Stimulated activated CD8-positive, alpha-beta memory T cell treated with anti-CD3 and anti-CD28 coated beads, Interleukin-4, amount 100 ng/mL, for 24 hours (primary cell): ENCODE results near the gene COPG2.
"Not testable (repeated sequence)": the region's sequence is repeated elsewhere in the genome, so short reads cannot be mapped to it uniquely, and the experiment has no call there.

Experiments
- DNase-seq: peaks from one replicate; pipeline ENCODE4 v3.0.0-alpha.2; 2020; ENCODE audit warnings: low read depth

The COPG2 gene

DNA sequence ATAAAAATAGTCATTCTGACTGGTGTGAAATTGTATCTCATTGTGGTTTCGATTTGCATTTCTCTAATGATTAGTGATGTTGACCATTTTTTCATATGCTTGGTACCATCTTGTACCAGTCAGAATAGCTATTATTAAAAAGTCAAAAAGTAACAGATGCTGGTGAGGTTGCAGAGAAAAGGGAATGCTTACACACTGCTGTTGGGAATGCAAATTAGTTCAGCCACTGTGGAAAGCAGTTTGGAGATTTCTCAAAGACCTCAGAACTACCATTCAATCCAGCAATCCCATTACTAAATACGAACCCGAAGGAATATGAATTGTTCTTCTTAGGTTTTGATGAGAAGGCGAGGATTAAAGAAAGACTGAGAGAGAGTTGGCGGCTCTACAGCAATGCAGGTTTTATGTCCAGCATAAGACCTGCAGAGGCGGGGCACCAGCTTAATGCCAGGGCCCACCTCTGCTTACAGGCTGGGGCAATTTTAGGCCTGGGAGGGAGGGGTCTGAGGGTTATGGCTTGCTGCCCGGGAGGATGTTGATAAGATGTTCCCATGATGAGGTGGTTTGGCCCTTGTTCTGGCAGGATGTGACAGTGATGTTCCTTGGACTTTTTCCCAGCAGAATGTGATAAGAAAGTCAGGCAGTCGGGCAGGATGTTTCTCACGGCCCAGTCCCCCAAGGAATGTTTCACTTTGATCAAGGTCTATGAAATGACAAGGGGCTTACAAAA is 102.2 kb downstream of the COPG2 start:
- DNase-seq = no peak

DNA sequence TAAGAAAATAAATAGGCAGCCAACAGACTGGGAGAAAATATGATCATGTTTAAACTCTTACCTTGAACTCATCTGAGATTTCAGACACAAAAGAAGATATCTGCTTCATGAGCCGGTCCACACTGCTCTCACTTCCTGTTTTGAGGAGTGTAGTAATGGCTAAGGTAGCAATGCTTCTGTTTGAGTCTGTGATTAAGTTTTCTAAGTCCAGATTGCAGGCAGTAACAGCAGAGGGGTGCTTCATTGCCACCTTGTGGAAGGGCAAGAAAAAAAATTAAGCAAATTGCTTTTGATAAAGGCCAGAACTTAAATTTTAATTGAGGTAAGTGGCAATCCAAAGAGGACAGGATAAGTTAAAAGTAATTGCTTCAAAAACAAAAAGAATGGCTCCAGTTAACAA is 107.6 kb downstream of the COPG2 start:
- no peak for DNase-seq

DNA sequence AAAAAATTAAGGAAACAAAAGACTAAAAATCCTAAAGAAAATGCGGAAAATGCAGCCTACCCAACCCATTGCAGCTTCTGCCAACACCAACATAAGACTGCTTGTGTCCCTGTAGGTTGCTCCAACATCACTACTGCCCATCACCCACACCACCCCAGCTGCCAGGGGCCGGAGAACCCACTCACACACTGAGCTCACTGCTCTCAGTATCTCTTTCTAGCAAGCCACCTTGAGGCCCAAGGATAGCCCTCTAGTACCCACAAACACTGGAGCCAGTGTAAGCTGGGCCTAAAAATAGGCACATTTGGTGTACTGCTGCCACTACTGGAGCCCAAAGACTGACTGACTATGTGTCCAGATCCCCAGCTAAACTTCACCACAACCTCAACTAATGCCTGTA is 109.4 kb downstream of the COPG2 start:
- DNase-seq = no peak

DNA sequence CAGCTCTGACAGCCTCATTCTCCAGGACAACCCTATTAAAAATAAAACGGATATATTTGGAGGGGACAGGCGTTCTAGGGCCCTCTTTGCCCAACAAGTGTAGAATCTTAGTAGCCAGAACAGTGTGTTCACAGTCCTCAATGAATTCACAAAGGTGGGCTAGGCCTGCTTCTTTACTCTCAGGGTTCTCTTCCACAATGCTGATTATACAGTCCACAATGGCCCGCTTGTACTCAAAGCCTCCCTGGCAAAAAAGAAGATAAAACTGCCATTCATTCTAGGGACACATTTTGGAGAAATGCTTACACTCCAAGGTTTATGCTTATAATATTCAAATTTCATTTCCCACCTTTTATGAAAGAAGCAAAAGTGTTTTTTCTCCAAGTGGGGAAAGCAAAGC is 114.1 kb downstream of the COPG2 start:
- DNase-seq = no peak

DNA sequence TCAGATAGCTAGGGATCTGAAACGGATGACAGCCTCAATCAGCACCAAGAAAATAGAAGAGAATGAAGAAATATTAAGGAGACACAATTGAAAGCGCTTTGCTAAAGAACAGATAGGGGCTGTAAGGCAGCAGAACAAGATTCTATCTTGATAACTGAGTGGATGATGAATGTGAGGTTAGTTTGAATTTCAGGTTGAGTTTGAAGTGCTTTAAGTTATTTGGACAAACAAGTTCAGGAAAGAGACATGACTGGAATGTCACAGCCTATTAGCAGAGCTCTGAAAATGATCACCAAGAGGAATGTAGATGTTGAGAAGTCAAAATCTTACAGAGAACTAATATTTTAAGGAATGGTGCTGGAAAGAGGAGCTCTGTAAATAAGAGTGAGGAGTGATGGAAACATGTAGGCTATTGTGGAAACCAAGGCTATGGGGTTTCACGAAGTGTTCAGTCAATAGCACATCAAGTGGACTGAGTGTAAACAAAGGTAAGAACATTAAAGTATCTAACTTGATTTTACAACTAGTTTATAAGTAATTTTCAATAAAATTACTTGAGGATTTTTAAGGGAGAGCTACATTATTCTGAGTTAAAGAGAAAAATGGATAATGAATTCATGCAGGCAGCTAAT is 115.0 kb downstream of the COPG2 start:
- no peak for DNase-seq

DNA sequence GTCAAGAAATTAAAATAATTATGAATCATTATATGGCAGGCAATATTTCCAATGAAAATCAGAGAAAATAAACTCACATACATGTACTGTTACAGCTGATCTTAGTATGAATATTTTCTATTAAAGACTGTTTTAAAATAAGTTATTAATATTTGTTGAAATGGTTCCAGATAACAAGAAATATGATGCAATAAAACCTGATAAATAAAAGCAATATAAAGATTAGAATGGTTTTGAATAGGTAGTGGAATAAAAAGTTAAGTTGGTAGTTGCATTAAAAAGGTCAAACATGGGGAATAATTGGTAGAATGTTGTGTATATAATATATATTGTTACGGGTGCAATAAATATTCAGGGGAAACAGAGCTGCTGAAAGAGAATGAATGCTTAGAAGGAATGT is 124.2 kb downstream of the COPG2 start:
- no peak for DNase-seq

DNA sequence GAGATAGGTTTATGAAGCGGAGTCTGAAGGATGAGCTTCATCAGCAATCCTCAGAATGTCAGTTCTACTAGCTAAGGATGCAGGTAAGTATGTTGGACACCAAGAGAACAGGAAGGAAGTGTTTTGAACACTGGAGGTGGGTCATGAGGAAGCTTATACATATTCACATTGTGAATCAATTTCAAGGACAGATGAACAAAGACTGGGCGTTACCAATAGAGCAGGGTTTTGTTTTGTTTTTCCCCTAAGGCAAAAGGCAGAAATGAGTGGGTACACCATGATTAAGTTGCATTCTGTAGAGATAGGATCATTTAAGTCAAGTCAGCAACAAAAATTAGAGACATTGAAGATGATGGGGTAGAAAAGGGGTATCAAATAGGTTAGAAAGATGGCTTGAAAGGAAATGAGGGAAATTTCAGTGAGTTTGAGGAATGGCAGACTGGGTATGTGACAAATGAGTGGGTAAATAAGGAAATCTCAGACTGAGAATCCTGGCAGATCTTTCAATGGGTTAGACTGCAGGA is 125.0 kb downstream of the COPG2 start:
- no peak for DNase-seq

DNA sequence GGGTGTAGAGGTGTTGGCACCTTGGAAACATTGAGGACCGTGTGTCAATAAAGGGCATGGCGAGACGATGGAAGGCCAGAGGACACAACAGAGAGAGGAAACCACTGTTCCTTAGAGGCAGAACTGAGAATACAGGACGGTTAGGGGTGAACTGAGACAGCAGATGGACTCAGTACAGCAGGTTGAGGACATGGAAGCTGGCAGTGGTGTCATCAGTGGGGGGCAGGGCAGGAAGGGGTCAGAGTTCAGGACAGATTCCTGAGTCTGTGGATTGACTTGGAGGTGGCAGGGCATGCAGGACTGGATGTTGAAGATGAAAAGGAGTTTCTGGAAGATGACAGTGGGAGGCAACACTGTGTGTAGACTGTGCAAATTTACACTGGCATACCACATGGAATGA is 126.3 kb downstream of the COPG2 start:
- DNase-seq = not testable (repeated sequence)

DNA sequence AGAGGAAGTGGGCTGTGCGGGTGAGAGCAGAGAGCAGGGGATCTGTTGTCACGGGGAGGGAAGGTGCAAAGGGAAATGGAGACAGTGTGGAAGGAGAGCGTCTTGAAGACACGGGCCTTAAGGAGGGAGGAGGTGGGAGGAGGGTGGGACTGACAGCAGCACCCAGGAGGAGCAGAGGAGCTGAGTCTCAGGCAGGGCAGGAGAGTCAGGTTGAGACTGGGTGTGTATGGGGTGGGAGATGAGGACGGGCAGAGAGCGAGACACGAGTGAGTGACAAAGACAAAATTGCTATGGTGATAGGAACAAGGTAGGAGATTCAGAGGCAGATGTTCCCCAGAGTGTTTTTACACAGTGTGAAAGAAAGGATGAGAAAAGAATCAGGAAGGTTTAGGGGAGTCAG is 127.3 kb downstream of the COPG2 start:
- not testable (repeated sequence) for DNase-seq

DNA sequence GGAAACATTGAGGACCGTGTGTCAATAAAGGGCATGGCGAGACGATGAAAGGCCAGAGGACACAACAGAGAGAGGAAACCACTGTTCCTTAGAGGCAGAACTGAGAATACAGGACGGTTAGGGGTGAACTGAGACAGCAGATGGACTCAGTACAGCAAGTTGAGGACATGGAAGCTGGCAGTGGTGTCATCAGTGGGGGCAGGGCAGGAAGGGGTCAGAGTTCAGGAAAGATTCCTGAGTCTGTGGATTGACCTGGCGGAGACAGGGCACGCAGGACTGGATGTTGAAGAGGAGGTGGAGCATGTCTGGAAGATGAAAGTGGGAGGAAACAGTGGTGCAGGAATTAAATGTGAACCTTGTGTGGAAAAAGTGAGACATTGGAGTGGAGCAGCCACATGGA is 130.7 kb downstream of the COPG2 start:
- DNase-seq = not testable (repeated sequence)

DNA sequence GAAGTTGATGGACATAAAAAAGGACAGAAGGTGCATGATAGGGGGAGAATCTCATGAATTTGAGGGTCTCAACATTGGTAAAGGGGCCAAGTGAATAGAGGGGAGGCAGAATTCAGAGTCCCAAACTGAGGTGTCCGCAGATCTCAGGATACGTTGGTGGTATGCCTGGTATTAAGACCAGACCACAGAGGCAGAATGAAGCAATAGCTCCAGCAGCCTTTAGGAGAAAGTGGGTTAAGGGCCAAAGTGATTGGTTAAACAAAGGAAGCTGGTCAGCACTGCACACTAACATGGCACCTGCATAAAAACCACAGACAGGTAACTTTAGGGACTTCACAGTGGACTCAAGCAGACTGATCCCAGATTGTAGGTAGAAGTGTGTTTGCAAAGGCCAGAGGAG is 139.1 kb downstream of the COPG2 start:
- no peak for DNase-seq

DNA sequence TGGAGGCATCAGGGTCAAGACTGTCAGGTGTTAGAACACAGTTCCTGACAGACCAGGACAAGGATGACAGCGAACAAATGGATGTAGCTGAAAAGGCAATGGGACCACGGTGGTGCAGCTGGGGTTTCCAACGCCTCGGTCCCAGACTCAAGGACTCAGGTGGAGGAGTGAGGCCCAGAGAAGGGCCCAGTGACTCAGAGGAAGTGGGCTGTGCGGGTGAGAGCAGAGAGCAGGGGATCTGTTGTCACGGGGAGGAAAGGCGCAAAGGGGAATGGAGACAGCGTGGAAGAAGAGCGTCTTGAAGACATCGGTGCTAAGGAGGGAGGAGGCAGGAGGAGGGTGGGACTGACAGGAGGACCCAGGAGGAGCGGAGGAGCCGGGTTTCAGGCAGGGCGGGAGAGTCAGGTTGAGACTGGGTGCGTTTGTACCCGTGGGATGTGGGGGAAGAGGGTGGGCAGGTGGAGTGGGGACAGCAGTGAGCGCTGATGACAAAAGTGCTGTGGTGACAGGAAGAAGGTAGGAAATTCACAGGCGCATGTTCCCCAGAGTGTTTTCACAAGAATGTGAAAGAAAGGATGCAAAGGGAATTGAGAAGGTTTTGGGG is 140.7 kb downstream of the COPG2 start:
- DNase-seq = not testable (repeated sequence)

DNA sequence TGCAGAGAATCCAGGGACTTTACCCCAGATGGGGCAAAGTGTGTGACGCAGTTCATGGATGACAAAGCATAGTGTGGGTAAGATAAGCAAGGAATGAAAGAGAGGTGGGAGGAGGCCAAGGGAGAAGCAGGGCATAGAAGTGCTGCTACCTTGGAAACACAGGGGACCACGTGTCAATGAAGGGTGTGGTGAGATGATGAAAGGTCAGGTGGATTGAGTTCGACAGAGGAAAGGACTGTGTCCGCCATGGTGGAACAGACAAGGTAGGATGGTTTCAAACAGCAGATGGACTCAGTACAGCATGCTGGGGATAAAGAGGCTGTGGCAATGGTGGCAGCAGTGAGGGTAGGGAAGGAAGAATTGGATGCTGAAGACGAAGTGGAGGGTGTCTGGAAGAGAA is 143.9 kb downstream of the COPG2 start:
- DNase-seq = no peak

DNA sequence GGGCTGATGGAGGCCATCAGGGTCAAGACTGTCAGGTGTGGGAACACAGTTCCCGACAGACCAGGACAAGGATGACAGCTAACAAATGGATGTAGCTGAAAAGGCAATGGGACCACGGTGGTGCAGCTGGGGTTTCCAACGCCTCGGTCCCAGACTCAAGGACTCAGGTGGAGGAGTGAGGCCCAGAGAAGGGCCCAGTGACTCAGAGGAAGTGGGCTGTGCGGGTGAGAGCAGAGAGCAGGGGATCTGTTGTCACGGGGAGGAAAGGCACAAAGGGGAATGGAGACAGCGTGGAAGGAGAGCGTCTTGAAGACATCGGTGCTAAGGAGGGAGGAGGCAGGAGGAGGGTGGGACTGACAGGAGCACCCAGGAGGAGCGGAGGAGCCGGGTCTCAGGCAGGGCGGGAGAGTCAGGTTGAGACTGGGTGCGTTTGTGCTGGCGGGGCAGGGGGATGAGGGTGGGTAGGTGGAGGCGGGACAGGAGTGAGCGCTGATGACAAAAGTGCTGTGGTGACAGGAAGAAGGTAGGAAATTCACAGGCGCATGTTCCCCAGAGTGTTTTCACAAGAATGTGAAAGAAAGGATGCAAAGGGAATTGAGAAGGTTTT is 144.9 kb downstream of the COPG2 start:
- not testable (repeated sequence) for DNase-seq

DNA sequence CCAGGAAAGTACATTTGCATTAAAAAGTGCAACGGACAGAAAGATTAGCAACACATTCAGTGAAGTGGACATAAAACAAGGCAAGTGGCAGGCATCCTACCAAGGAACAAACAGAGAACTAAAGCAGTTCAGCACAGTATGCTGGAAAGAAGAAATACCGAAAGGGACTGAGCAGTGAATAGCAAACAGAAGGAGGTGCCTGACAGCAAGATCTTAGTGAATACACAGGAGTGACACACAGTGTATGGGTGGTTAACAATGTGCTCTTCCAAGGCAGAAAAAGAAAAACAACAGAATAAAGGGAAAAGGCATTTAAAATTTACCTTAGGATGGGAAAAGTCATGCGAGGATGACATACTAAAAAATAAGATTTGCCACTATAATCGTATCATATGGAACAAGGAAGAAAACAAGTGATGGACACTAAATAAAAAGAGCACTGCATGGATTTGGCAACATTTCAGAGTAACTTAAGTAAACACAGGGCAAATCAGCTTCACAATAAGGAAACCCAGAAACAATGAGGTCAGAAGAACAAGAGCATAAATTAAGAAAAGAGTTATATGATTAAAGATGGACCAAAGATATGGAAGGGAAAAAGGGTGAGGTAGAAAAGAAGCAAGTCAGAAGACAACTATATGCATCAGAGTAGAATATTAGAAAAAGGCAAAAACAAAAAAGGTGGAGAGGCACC is 147.1 kb downstream of the COPG2 start:
- DNase-seq = no peak

DNA sequence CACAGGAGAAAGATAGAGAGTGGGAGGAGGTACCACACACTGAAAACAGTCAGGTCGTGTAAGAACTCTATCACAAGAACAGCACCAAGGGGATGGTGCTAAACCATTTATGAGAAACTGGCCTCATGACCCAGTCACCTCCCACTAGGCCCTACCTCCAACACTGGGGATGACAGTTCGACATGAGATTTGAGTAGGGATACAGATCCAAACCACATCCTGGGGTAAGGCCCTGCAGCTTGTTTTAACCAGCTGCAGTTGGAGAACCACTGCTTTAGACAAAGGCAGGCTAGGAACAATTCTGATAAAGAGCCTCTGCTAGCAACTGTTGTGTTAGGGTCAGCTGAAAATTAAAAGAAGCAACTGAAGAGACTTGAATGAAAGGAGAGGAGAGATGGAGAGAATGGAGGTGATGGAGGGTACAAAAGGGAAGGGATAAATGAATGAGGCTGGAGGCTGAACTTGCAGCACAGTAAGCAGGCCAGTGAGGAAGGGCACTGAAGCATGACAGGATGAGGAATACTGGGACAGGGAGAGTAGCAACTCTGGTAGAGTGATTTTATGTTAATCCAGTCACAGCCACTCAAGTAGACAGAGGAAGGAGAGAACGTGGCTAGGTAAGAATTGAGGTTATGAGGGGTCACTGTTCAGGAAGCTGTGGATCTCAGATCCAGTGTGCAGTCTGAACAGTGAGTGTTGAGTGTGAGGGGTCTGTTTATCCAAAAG is 153.1 kb downstream of the COPG2 start:
- DNase-seq = no peak

DNA sequence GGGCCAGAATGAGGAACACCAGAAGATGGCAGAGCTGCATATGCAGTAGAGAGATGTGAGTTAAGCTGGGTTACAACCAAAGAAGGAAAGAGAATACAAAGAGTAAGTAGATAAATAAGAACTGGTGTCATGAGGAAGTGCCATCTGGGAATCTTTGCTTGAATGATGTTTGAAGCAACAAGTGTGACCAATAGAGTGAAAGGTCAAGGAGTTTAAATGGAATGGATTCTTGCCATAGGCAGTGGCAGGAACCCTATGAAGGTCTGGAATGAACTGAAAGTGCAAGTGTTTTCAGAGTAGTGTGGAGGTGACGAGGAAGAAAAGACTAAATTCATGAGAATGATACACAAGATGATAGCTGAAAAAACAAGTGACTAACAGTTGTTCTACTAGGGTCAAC is 155.1 kb downstream of the COPG2 start:
- no peak for DNase-seq

DNA sequence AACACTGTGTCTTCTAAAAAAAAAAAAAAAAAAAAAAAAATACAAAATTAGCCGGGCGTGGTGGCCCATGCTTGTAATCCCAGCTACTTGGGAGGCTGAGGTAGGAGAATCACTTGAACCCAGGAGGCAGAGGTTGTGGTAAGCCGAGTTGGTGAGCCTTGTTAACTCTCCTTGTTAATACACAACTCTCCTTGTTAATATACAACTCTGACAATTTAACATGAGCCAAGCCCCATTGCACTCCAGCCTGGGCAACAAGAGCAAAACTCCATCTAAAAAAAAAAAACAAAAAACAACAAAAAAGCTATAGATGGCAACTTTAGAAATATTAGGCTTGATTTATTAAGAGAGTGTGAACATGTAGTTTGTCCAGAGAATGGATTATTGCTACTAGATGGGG is 156.5 kb downstream of the COPG2 start:
- not testable (repeated sequence) for DNase-seq

DNA sequence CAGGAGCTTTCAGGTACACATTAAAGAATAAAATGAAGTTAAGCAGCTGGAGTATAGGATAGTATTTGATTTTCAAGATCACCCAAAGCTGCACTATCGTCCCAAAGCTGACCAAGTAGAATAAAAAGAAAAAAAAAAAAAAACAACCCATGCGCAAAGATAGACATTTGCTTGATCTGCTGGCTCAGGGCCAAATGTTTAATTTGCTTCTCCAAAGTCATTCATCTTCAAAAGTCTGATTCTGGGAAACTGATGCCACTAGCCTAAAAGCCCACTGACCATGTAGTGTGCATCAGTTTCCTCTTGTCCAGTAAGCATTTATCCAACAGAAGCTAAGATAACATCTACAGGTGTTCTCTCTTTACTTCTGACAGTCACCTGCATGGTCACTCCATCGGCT is 162.2 kb downstream of the COPG2 start:
- no peak for DNase-seq

DNA sequence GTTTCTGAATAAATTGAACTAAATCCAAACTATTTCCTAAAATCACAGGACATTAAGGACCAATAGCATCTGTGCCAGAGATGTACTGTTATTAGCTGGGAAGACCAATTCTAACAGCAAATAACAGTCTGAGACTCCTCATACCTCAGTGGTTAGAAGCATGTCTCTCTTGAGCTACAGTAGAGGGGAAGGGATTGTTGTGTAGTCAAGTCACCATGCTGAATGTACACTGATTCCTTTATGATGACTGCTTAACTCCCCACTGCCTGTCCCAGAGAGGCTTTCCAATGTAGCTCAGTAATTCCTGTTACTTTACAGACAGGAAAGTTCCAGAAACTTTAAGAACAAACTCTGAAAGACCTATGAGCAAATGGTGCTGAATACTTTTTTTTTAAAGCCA is 162.8 kb downstream of the COPG2 start:
- DNase-seq = no peak

DNA sequence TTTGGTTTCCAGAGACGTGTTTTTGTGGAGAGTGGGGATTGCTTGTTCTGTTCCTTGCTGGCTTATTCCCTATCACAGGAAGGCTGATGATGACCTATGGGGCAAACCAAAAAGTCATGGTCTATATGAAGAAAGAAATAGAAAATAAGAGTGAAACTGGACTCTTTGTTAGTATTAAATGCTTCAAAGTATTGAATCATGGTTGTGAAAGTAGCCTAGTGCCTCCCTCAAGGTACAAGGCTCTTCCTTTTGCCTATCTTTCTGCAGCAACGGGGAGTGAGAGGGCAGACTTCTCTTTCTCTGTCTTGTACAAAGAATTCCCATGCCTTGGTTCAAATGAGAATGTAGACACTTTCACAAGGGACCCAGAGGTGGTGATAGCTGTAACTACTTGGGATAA is 167.6 kb downstream of the COPG2 start:
- no peak for DNase-seq

DNA sequence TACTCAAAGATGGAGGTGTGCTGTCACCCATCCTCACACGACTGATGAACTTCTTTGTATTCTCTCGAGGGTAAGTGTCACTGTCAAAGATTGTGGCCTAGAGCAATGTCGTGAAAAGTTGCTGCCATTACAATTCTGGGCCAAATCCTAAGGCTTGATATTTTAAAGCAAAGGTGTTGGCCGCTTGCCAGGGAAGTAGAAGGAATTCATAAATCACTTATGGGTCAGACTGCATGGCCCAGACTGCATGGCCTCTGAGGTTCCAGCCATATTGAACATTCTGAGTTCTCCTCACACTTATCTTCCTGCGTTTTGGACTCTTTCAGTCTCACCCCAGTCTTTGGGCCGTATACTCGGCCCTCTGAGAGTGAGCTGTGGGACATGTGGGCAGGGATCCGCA is 168.1 kb downstream of the COPG2 start:
- no peak for DNase-seq
